Lung (tissue), 12 donors: ENCODE results near the gene MED27. TPM values are rescaled to one million over a fixed set of nuclear protein-coding genes. Genes with fewer than 3 reads are reported as not detected.

Source experiments
- ATAC-seq: fragments of 200-7000 bp; cut with Tn5 transposase; one replicate; pipeline ENCODE4 v1.9.1; 2020; ENCODE audit warnings: moderate number of reproducible peaks; ENCODE audit not compliant: insufficient read depth, low FRiP score
- DNase-seq, 3 donors: peaks; one replicate each; pipeline ENCODE4 v3.0.0-alpha.2; 2013 to 2017
- H3K27ac ChIP-seq, 2 donors: one replicate each; pipeline ENCODE4 v1.5.1; 2013; ENCODE audit warnings: mild to moderate bottlenecking in 2 of 2, moderate library complexity in 2 of 2, control low read depth in 1 of 2, inconsistent platforms in 1 of 2, low read depth in 1 of 2, low read length in 1 of 2
- H3K27me3 ChIP-seq, 3 donors: one replicate each; pipeline ENCODE4 v1.5.1; 2013; ENCODE audit warnings: low read length in 2 of 3; ENCODE audit not compliant: control insufficient read depth in 3 of 3, insufficient read depth in 3 of 3
- H3K36me3 ChIP-seq, 4 donors: one replicate each; pipeline ENCODE4 v1.5.1; 2013; ENCODE audit warnings: low read length in 4 of 4, mild to moderate bottlenecking in 1 of 4, moderate library complexity in 1 of 4; ENCODE audit not compliant: control insufficient read depth in 4 of 4, insufficient read depth in 4 of 4
- H3K4me1 ChIP-seq, 5 donors: one replicate each; pipeline ENCODE4 v1.5.1; 2013; ENCODE audit warnings: low read length in 5 of 5, mild to moderate bottlenecking in 2 of 5, moderate library complexity in 1 of 5; ENCODE audit not compliant: control insufficient read depth in 5 of 5, insufficient read depth in 5 of 5
- H3K4me3 ChIP-seq: one replicate; pipeline ENCODE4 v1.5.1; 2013; ENCODE audit warnings: mild to moderate bottlenecking, control low read depth, moderate library complexity
- H3K9ac ChIP-seq, 2 donors: one replicate each; pipeline ENCODE4 v1.5.1; 2013; ENCODE audit warnings: low read length in 2 of 2, control low read depth in 1 of 2; ENCODE audit not compliant: insufficient read depth in 1 of 2
- H3K9me3 ChIP-seq, 4 donors: one replicate each; pipeline ENCODE4 v1.5.1; 2013; ENCODE audit warnings: low read length in 3 of 4, mild to moderate bottlenecking in 1 of 4, moderate library complexity in 1 of 4; ENCODE audit not compliant: control insufficient read depth in 4 of 4, insufficient read depth in 3 of 4
- CTCF ChIP-seq: IDR thresholded peaks from 2 replicates; pipeline ENCODE4 v1.5.1; 2012; ENCODE audit warnings: mild to moderate bottlenecking; ENCODE audit errors: control extremely low read depth, extremely low read depth
- WGBS, 2 donors: extraction: QIAGEN DNeasy Blood & Tissue Kit; methylation state at CpG; one replicate each; pipeline ENCODE4 v1.1.7; 2013; 5-methylcytosine and 5-hydroxymethylcytosine counted together
- polyA plus RNA-seq, 2 donors: library from polyadenylated mRNA; stranded (reverse); fragments of 200-250 nt; gene quantifications; one replicate each; pipeline ENCODE4 v1.2.1, GENCODE V29; 2013
- total RNA-seq, 2 donors: library from RNA; depleted of rRNA in 1 of 2; stranded (reverse); fragments of >200 nt in 1 of 2; gene quantifications; one replicate each; pipeline ENCODE4 v1.2.1, GENCODE V29; 2014 to 2021
- donor health status: control.
- donor health status: control.
- donor health status: Bipolar disorder and iron deficiency.
- donor health status: healthy.
- donor health status: DM: yes; HTN: yes; CAD: no.

Gene MED27
- total and polyA plus RNA-seq, 4 donors, result 9.8 to 22.3 (median 16.7) TPM

GRCh38 chr9:131950487-131950886 is 129.2 kb downstream of the MED27 start:
- no peak for TF ChIP-seq CTCF
- Histone ChIP-seq H3K4me3 (no peak overlapping the region), H3K9me3 (no peaks in the 10 kb centered on the region), H3K9ac (no peak overlapping the region), H3K27me3 (no peaks in the 10 kb centered on the region), H3K4me1 (peaks cover 0 to 2% (median 0%) of the 10 kb centered on the region in 5 donors), H3K27ac (no peak overlapping the region), H3K36me3 (no peaks in the 10 kb centered on the region)
- DNase-seq (no peak), ATAC-seq (no peak)
- 88 to 97% methylated on average over 9 of the region's 9 CpGs for WGBS, 2 donors

- 69 to 74% methylated on average over 2 of the region's 2 CpGs for WGBS, 2 donors
- no peak overlapping the region for H3K27ac ChIP-seq
- DNase-seq (no peak), ATAC-seq (no peak)
- H3K9me3 ChIP-seq, result no peaks in the 10 kb centered on the region
- H3K4me3 ChIP-seq, result no peak overlapping the region
- no peaks in the 10 kb centered on the region for H3K36me3 ChIP-seq
- H3K27me3 ChIP-seq, result no peaks in the 10 kb centered on the region
- H3K4me1 ChIP-seq, result no peaks in the 10 kb centered on the region
- H3K9ac ChIP-seq, result no peak overlapping the region
- no peak for TF ChIP-seq CTCF
Observed at GRCh38 chr9:131946180-131946579, 133.5 kb downstream of the MED27 start.

- Histone ChIP-seq H3K4me1 (no peaks in the 10 kb centered on the region), H3K27me3 (no peaks in the 10 kb centered on the region), H3K9ac (no peak overlapping the region), H3K36me3 (peaks cover 0 to 1% (median 0%) of the 10 kb centered on the region in 4 donors), H3K4me3 (no peak overlapping the region), H3K9me3 (no peaks in the 10 kb centered on the region), H3K27ac (no peak overlapping the region)
- ATAC-seq, result no peak
- 94 to 99% methylated on average over 12 of the region's 12 CpGs for WGBS, 2 donors
- no peak for DNase-seq
- TF ChIP-seq CTCF, result no peak
Observed at GRCh38 chr9:131943351-131943841, 136.3 kb downstream of the MED27 start.

GRCh38 chr9:131942146-131942720 is 137.4 kb downstream of the MED27 start:
- Histone ChIP-seq H3K4me1 (no peaks in the 10 kb centered on the region), H3K4me3 (no peak overlapping the region), H3K9ac (no peak overlapping the region), H3K36me3 (peaks cover 0 to 2% (median 1%) of the 10 kb centered on the region in 4 donors), H3K27ac (no peak overlapping the region), H3K27me3 (no peaks in the 10 kb centered on the region), H3K9me3 (no peaks in the 10 kb centered on the region)
- no peak for DNase-seq
- 72 to 85% methylated on average over 5 of the region's 5 CpGs for WGBS, 2 donors
- no peak for ATAC-seq
- TF ChIP-seq CTCF, result no peak
